HEK293T (cell line): ENCODE data around the gene ESYT3.

Experiments
- ARNT ChIP-seq: fragments of 450-650 bp; IDR thresholded peaks from 2 replicates; pipeline ENCODE4 v1.6.1; 2017; ENCODE audit warnings: mild to moderate bottlenecking
- BHLHE40 ChIP-seq: fragments of 450-650 bp; IDR thresholded peaks from 2 replicates; pipeline ENCODE4 v1.6.1; 2016; ENCODE audit warnings: mild to moderate bottlenecking, moderate library complexity, borderline replicate concordance
- CTBP1 ChIP-seq: fragments of 450-650 bp; IDR thresholded peaks from 2 replicates; pipeline ENCODE4 v1.6.1; 2016; ENCODE audit warnings: borderline replicate concordance
- ELF4 ChIP-seq: fragments of 450-650 bp; IDR thresholded peaks from 2 replicates; pipeline ENCODE4 v1.6.1; 2017; ENCODE audit warnings: antibody characterized with exemption
- FOXA1 ChIP-seq: fragments of 450-650 bp; IDR thresholded peaks from 2 replicates; pipeline ENCODE4 v1.6.1; 2016; ENCODE audit warnings: mild to moderate bottlenecking
- FOXK2 ChIP-seq: fragments of 450-650 bp; IDR thresholded peaks from 2 replicates; pipeline ENCODE4 v1.6.1; 2016; ENCODE audit warnings: mild to moderate bottlenecking
- FOXM1 ChIP-seq: fragments of 450-650 bp; IDR thresholded peaks from 2 replicates; pipeline ENCODE4 v1.6.1; 2017; ENCODE audit warnings: mild to moderate bottlenecking, borderline replicate concordance
- HDGF ChIP-seq: fragments of 450-650 bp; IDR thresholded peaks from 2 replicates; pipeline ENCODE4 v1.6.1; 2017; ENCODE audit warnings: antibody characterized with exemption, borderline replicate concordance
- L3MBTL2 ChIP-seq: fragments of 450-650 bp; conservative IDR thresholded peaks from 2 replicates; pipeline ENCODE4 v1.6.1; 2016; ENCODE audit warnings: mild to moderate bottlenecking
- NFRKB ChIP-seq: fragments of 450-650 bp; IDR thresholded peaks from 2 replicates; pipeline ENCODE4 v1.6.1; 2016; ENCODE audit warnings: mild to moderate bottlenecking, moderate library complexity
- SP1 ChIP-seq: fragments of 450-650 bp; IDR thresholded peaks from 2 replicates; pipeline ENCODE4 v1.6.1; 2017
- SUZ12 ChIP-seq: fragments of 450-650 bp; IDR thresholded peaks from 2 replicates; pipeline ENCODE4 v1.6.1; 2016; ENCODE audit warnings: mild to moderate bottlenecking
- TARDBP ChIP-seq: fragments of 450-650 bp; IDR thresholded peaks from 2 replicates; pipeline ENCODE4 v1.6.1; 2016
- ZNF384 ChIP-seq: fragments of 450-650 bp; IDR thresholded peaks from 2 replicates; pipeline ENCODE4 v1.6.1; 2016

DNA sequence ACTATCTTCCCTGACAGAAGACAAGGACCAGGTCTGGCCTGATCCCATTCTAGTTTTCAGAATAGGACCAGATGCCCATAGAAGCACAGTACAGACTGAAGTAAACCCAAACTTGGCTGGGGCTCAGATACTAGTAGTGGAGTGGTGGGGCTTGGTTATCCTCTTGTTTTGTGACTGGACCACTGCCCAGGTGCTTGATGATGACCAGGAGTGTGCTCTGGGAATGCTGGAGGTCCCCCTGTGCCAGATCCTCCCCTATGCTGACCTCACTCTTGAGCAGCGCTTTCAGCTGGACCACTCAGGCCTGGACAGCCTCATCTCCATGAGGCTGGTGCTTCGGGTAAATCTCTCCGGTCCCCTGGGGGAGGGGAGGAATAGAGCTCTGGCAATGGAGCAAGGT lies 36.3 kb downstream of the ESYT3 start:
- TF ChIP-seq FOXA1 (no peak), BHLHE40 (no peak), NFRKB (no peak), HDGF (no peak), SUZ12 (no peak), SP1 (no peak), TARDBP (no peak), L3MBTL2 (no peak), CTBP1 (no peak), FOXM1 (no peak), ARNT (no peak), FOXK2 (no peak), ELF4 (no peak), ZNF384 (no peak)
